ENCODE results near the gene PTPRD.

Gene PTPRD

DNA sequence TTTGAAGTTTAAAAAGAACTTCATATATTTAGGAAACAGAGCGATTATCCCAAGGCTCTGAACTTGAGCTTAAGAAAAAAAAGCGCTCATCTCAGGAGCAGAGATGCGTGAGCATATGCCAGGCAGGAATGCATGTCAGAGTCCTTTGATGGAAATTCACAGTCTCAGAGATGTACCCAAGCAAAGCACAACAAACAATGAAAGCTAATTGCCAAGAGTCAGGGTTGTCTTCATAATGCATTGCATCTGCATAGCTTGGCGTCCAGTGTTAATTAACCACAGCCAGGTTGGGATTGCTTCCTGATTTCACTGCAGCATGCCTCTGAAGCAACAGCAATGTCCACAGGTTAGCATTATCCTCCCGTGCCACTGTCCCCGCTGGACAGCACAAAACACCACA lies 1906.3 kb downstream of the PTPRD start:
- H3K4me3 ChIP-seq (ENCODE audit: low read depth, low read length), result no peak overlapping the region
- no peaks in the 10 kb centered on the region for H3K36me3 ChIP-seq (ENCODE audit: control insufficient read depth in 2 of 2, insufficient read depth in 1 of 2, low read length in 2 of 2)
- ChIA-PET POLR2A (no interaction called here), CTCF (interaction anchor here (0.5 to 1.4 kb wide), 3 partner anchors 11 to 189 kb away, joined by 3 to 4 read pairs (median 3); no protein-coding TSS in a partner anchor)
- TF ChIP-seq REST (tag by site-specific recombination; IDR thresholded peaks at IDR 0.05) (peak; percentile 51), HOXD13 (CRISPR knock-in tag; IDR thresholded peaks at IDR 0.05; ENCODE audit: borderline replicate concordance) (no peak)
- H3K27ac ChIP-seq (ENCODE audit: extremely low read depth, low read depth, low read length), result no peak overlapping the region
- H3K9me3 ChIP-seq (ENCODE audit: control insufficient read depth, insufficient read depth, low read depth, low read length), result no peaks in the 10 kb centered on the region
- no peaks in the 10 kb centered on the region for H3K4me1 ChIP-seq (ENCODE audit: control insufficient read depth, insufficient read depth, low read length)

- Histone ChIP-seq H3K4me1 (ENCODE audit: control insufficient read depth, insufficient read depth, low read length) (no peaks in the 10 kb centered on the region), H3K9me3 (ENCODE audit: control insufficient read depth, insufficient read depth, low read depth, low read length) (no peaks in the 10 kb centered on the region), H3K27ac (ENCODE audit: extremely low read depth, low read depth, low read length) (no peak overlapping the region), H3K36me3 (ENCODE audit: control insufficient read depth in 2 of 2, insufficient read depth in 1 of 2, low read length in 2 of 2) (no peaks in the 10 kb centered on the region), H3K4me3 (ENCODE audit: low read depth, low read length) (no peak overlapping the region)
- TF ChIP-seq SP7 (tag by site-specific recombination; IDR thresholded peaks at IDR 0.05), result no peak
- TF ChIP-seq, protein P1, sequence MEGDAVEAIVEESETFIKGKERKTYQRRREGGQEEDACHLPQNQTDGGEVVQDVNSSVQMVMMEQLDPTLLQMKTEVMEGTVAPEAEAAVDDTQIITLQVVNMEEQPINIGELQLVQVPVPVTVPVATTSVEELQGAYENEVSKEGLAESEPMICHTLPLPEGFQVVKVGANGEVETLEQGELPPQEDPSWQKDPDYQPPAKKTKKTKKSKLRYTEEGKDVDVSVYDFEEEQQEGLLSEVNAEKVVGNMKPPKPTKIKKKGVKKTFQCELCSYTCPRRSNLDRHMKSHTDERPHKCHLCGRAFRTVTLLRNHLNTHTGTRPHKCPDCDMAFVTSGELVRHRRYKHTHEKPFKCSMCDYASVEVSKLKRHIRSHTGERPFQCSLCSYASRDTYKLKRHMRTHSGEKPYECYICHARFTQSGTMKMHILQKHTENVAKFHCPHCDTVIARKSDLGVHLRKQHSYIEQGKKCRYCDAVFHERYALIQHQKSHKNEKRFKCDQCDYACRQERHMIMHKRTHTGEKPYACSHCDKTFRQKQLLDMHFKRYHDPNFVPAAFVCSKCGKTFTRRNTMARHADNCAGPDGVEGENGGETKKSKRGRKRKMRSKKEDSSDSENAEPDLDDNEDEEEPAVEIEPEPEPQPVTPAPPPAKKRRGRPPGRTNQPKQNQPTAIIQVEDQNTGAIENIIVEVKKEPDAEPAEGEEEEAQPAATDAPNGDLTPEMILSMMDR (tag by site-specific recombination; IDR thresholded peaks at IDR 0.05), result no peak
- CTCF ChIA-PET, result interaction anchor here (1.4 kb wide), 1 partner anchor 10 kb away, joined by 3 read pairs; no protein-coding TSS in a partner anchor
- POLR2A ChIA-PET, result no interaction called here
Observed at GRCh38 chr9:8705861-8706260, 1906.9 kb downstream of the PTPRD start.

GRCh38 chr9:8703904-8704303 lies 1908.9 kb downstream of the PTPRD start:
- Histone ChIP-seq H3K27ac (ENCODE audit: extremely low read depth, low read depth, low read length) (no peak overlapping the region), H3K9me3 (ENCODE audit: control insufficient read depth, insufficient read depth, low read depth, low read length) (no peaks in the 10 kb centered on the region), H3K4me1 (ENCODE audit: control insufficient read depth, insufficient read depth, low read length) (no peaks in the 10 kb centered on the region), H3K4me3 (ENCODE audit: low read depth, low read length) (no peak overlapping the region), H3K36me3 (ENCODE audit: control insufficient read depth in 2 of 2, insufficient read depth in 1 of 2, low read length in 2 of 2) (no peaks in the 10 kb centered on the region)
- POLR2A ChIA-PET, result no interaction called here
- TF ChIP-seq MZF1 (tag by site-specific recombination; IDR thresholded peaks at IDR 0.05; ENCODE audit: borderline replicate concordance) (no peak), ZNF670 (tag by site-specific recombination; IDR thresholded peaks at IDR 0.05; ENCODE audit: low read depth) (no peak), ZNF692 (tag by site-specific recombination; IDR thresholded peaks at IDR 0.05) (no peak), ZIC2 (tag by site-specific recombination; IDR thresholded peaks at IDR 0.05) (no peak), ZNF626 (tag by site-specific recombination; IDR thresholded peaks at IDR 0.05) (no peak), ZNF174 (tag by site-specific recombination; IDR thresholded peaks at IDR 0.05) (no peak), ZNF18 (tag by site-specific recombination; IDR thresholded peaks at IDR 0.05) (no peak), ZSCAN23 (tag by site-specific recombination; IDR thresholded peaks at IDR 0.05) (no peak)
- CTCF ChIA-PET, result interaction anchor here (0.6 kb wide), 1 partner anchor 66 kb away, joined by 3 read pairs; no protein-coding TSS in a partner anchor
